ENCODE results near the gene PHTF1.

GRCh38 chr1:113721010-113721409 is 38.3 kb downstream of the PHTF1 start:
- TF ChIP-seq CTCF (IDR thresholded peaks at IDR 0.05) (no peak), EP300 (IDR thresholded peaks at IDR 0.05) (no peak), POLR2A (IDR thresholded peaks at IDR 0.05) (no peak)
